ENCODE data around the gene ZFYVE9.
"Not testable (repeated sequence)": the region's sequence is repeated elsewhere in the genome, so short reads cannot be mapped to it uniquely, and the experiment has no call there.

ZFYVE9 gene

DNA sequence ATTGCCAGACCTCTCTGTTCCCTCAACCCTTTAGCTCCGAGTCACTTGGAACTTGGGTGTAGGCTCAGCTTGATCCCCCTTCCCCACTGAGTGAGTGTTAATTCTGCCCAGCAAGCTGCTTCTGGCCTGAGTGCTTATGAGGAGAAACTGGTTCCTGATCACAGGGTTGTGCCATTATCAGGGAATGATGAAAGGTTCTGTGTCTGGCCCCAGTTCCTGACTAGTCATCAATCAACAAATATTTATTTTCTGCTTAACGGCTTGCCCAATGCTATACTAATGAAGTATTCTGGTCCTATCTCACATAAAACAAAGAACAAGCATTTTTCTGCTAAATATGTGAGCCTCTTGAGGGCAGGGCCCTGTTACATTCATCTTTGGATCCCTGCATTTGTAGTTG is 203.4 kb downstream of the ZFYVE9 start:
- no peak for DNase-seq

GRCh38 chr1:52346653-52347052 is 204.8 kb downstream of the ZFYVE9 start:
- no peak for DNase-seq

DNA sequence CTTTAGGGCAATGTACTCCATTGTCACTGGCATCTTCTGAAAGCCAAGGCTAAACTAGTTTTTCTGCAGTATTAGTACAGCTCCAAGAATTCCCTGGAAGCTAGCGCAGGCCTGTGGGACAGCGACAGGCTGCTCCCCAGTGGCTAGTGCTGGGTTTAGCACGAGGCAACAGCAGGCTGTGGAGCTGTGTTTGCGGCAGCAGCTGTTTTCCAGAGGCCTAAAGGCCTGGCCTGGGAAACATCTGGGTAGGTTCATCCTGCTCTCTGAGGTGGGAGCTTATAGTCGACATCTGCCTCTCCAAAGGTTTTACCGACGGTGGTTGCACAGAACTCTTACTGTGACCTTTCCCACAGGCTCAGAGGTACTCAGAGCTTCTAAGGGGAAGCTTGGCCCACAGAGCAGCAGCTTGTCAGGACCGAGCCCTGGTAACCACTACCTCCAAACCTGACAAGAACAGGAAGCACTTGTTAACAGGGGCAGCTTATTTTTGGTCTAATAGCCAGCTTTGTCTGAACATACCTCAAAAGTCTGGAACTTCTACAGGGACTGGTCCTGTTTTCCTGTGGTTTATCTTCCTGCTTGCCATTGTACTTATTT is 206.9 kb downstream of the ZFYVE9 start:
- DNase-seq: no peak

DNA sequence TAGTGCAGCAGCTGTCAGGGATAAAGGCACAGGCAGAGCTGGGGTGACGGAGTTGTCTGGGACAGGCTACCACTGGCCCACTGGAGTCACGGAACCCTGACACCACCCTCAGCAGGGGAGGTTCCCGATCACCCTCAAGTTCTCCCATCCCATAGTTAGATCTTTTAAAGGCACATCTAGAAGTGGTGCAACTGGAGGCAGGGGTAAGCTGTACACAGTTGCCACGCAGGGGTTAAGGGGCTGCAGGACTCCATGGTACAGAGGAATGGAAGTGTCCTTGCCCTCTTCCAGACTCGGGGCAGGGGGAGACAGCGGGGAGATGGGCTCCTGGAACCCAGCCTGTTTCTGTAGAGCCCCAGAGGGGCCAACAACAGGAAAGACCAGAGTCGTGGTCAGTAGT is 210.8 kb downstream of the ZFYVE9 start:
- DNase-seq: no peak

GRCh38 chr1:52355436-52355835 is 213.5 kb downstream of the ZFYVE9 start:
- no peak for DNase-seq

DNA sequence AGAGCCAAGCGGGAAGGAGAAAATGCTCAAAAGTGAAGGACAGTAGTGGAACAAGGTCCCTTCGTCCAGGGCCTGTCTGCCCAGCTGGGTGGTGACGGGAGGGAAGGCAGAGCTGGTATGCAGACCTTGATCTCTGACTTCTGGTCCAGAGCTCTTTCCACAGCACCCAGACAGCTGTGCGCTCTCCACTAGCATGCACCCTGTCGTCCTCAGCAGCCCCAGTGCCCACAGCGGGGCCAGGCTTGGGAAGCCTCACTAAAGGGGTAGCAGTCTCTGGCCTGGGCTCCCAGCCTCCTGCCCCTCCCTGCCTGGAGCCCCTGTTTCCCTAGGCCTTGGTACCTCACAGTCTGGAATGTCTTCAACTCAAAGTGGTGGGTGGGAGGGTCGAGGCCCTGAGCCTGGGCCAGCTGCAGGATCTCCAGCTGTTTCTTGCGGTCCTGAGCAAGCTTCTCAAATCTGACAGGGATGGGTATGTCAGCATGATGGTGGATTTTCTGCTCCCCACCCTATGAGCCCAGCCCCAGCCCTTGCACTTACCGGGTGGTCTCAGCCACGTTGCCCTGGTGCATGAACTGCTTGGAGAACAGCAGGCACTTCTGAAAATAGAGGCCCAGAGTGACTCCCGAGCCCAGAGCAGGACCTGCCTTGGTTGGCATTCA is 214.1 kb downstream of the ZFYVE9 start:
- no peak for DNase-seq

DNA sequence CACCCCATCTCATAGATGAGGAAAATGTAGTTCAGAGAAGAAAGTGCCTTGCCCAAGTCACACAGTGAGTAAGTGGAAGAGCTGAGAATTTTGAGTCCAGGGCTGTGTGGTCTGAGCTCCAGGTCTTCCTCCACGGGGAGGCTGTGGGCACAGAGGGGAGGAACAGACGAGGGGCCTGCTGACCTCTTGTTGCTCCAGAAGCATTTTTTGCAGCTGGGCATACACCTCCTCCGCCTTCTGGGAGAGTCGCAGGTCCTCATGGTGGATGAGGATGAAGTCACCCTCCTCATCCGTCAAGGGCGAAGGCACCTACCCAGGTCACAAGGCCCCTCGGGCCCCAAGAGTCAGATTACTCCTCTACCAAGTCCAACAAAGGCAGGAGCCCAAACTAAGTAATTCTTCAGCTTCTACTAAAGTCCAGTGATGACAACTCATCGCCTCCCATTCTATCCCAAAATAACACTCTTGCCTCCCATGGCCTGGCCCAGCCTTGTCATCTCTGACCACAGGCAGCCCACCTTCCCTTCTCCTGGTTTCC is 215.0 kb downstream of the ZFYVE9 start:
- no peak for DNase-seq

- no peak for DNase-seq
Measured at GRCh38 chr1:52357397-52357796, 215.5 kb downstream of the ZFYVE9 start.

DNA sequence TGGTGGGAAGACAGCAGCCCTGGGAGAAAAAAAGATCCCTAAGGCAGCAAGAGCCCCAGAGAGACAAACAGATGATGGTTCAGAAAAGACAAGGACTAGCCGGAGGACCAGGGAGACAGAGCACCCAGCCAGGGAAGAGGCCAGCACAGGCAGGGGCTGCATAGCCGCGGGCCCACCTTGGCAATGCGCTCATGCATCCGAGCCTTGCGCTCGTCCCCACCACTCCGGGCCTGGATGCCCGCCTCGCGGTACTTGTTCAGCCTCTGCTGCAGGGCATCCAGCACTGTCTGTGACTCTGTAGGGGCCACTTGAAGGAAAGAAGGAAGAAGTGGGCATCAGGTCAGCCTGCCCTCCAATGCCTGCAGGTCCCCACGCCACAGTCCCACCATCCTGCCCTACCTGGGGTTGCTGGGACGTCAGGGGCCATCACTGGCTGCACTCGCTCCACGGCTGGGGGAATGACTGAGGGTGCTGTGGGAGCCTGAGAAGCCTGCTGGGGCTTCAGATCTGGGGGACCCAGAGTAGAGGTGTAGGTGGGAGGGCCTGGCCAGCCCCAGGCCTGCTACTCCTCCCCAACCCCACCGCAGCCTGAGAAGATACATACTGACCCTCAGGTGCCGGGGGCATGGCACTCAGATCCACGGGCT is 217.1 kb downstream of the ZFYVE9 start:
- no peak for DNase-seq

DNA sequence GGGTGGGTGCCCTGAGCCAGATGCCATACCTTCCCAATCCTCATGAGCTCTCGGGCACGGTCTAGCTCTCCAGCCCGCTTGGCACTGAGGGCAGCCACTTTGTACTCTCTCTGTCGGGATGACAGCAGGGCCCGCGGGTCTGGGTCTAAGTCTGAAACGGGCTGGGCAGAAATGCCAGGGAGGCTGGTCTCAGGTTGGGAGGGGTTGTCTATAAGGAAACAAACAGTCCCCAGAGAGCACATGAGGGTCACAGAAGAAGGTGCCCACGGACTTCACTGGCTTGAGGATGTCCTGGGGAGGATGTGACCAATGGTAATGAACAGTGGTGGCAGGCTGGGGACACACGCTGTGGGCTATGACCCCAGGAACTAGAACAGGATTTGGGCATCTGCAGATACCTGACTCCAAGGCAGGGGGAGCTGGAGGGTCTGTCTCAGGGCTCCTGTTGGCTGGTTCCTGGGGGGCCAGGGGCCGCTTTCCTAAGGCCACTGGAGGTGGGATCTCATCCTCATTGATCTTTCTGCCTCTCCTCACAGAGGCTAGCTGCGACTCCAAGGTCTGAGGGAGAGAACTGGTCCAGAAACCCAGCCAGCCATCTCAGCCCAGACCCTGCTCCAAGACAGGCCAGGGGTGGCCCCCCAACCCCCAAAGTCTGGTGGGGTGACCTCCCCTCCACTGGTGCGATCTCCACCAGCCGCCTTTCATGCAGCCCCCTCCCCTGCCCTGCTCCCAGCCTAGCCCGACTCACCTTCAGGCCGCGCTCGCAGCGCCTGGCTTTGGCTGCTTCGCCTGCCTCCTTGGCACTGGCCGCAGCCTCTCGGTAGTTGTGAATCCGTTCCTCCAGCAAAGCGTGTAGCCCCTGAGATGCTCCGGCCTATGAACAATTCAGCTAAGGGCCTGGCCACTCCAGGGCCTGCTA is 218.0 kb downstream of the ZFYVE9 start:
- DNase-seq: no peak

DNA sequence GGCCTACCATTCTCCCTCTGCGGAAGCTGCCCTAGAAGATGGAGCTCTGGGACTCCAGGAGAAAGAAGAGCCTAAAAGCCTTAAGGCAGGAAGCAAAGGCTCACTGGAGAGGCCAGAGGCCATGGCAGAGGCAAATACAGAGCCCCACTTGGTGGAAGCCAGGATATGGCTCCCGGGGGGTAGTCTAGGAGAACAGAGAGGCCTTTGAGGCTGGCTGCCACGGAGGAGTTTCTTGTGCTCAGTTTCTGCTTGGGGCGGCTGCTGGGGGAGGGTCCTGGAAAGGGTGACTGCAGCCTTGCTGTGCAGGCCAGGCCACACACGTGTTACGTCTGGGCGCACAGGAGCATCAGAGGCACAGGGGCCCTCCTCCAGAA is 218.7 kb downstream of the ZFYVE9 start:
- no peak for DNase-seq

DNA sequence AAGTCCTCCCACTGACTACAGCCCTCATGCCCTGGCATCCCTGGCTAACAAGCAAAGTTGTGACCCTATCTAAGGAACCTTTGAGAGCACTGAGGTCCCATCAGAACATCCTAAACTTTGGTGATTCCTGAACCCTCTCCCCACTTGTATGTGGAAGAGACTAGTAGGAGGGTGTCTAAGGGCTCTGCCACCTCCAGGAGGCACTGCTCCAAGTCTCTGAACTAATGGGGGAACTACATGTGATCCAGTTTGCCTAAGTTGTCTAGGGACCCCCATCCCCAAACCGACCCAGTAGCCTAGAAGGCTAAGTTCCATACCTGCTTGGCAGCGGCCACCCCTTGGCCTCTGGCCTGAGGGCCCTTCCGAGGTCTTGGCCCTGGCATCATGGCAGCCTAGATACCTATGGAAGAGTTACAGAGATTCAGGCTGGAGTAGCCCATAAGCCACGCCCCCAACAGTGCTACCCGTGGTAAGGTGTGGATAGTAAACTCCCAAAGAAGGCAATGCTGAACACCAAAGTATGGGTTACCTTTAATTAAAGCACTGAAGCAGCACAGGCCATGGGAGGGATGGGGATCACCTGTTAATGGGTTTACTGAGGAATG is 222.4 kb downstream of the ZFYVE9 start:
- no peak for DNase-seq

GRCh38 chr1:52365071-52365745 is 223.3 kb downstream of the ZFYVE9 start:
- no peak for DNase-seq

GRCh38 chr1:52365746-52366516 is 224.0 kb downstream of the ZFYVE9 start, which contains the start of gene CC2D1B:
Gene CC2D1B (minus strand): TSS chr1:52366205. CDS start chr1:52364620, 1,585 bp downstream.
- peak; percentile 98 for DNase-seq

DNA sequence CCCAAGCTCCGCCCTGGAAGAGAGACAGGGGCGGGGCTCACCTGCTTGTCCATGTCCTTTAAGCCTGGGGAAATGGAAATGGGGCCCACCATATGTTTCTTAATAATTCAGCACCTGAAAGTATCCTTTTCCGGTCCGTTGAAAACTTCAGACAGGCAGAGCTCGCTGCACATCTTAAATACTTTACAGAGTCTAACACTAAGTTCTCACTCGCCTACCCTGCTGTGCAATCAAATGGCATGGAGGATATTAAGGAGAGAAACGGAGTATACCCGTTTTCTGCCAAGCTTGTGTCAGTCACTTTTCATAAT is 224.6 kb downstream of the ZFYVE9 start:
- no peak for DNase-seq

- DNase-seq: no peak
Measured at GRCh38 chr1:52367272-52367671, 225.4 kb downstream of the ZFYVE9 start.

DNA sequence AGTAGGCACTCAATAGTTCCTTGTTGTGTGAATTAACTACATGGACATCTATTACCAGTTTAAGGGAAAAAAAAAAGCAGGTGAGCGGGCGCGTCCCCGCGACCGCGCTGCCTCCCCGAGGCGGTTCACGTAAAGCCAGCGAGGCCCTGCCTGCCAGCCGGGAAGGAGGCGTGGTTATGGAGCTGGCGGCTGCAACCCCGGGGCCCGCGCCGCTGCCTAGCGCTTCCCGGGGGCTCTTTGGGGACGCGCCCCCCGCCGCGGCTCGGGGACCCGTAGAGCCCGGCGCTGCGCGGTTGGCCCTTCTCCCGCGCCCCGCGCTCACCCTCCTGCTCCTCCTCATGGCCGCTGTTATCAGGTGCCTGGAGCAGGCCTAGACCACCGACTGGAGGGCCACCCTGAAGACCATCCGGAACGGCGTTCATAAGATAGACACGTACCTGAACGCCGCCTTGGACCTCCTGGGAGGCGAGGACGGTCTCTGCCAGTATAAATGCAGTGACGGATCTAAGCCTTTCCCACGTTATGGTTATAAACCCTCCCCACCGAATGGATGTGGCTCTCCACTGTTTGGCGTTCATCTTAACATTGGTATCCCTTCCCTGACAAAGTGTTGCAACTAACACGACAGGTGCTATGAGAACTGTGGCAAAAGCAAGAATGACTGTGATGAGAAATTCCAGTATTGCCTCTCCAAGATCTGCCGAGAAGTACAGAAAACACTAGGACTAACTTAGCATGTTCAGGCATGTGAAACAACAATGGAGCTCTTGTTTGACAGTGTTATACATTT is 226.7 kb downstream of the ZFYVE9 start:
- peak; percentile 61 for DNase-seq

- DNase-seq: not testable (repeated sequence)
Measured at GRCh38 chr1:52369851-52370250, 228.0 kb downstream of the ZFYVE9 start.

DNA sequence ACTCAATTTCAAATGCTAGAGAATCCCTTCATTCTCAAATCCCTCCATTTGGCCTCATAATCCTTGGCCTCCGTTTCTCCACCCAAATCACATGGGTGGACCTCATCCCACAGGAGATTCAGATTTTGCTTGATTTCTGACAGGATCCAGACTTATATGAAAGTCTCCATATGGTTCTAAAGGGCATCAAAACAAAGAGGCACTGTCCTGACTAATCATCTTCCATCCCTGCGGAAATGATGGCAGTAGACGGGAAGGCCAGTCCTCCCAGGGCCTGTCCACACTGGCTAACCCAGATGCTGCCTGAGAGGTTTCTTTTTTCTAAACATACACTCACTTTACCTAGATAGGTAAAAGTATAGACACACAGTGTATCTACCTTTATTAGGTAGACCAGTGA is 243.5 kb downstream of the ZFYVE9 start:
- no peak for DNase-seq

DNA sequence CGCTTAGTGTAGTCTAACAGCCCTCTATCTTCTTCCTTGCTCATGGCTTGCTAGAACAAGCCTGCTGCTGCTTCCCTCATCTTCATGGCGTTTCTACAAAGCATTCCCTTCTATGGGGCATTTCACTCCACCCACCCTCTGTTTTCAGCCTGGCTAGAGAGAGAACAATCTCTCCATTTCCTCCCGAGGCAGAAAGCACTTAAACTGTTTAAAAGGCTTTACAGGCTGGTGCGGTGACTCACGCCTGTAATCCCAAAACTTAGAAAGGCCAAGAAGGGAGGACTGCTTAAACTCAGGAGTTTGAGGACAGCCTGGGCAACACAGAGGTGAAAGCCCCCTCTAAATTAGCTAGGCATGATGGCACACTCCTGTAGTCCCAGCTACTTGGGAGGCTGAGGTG is 244.6 kb downstream of the ZFYVE9 start:
- no peak for DNase-seq

DNA sequence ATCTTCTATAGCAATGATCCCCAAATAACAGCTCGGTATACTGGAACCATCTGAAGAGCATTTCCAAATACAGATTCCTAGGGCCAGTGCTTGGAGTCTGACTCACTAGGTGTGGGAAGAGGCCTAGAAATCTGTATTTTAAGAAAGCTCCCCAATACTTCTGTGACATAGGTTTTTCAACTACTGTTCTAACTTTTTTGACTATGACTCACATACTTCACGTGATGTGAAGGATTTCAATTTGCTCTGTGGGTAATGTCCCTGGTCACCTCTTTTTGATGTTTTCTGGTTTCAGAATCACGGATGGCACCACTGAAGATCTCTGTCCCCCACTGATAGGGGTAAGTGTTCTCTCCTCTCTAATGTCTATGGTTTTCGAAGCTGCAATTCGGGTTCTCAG is 251.3 kb downstream of the ZFYVE9 start:
- DNase-seq: no peak
